ENCODE results near the gene KSR1.

DNA sequence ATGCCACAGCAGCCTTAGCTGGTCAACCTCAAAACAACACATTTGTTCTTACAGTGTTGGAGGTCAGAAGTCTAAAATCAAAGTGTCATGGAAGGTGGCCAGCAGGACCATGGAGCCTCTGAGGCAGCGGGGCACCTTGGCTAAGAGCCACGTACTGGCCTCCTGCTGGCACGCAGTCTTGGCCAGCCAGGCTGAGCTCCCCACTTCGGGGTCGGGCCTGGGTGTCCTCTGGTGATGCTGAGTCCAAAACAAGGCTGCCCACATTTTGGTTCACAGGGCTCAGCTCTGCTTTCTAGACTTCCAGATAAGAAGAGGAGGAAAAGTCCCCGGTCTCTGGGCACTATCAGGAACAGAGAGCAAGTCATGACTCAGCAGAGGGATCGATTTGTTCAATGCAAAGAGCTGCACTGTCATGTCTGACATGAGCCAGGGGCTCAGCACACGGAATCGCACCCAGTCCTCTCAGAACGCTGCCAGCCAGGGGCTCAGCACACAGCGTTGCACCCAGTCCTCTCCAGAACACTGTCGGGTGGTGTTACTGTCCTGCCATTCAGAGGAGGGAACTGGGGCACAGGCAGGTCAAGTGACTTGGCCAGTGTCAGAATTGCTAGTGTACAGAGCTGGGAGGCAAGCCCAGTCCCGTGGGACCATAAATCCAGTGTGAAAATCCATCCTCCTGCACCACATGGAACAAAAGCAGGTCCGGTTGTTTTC, 177.2 kb downstream of the KSR1 start:
- TF ChIP-seq, protein P1, sequence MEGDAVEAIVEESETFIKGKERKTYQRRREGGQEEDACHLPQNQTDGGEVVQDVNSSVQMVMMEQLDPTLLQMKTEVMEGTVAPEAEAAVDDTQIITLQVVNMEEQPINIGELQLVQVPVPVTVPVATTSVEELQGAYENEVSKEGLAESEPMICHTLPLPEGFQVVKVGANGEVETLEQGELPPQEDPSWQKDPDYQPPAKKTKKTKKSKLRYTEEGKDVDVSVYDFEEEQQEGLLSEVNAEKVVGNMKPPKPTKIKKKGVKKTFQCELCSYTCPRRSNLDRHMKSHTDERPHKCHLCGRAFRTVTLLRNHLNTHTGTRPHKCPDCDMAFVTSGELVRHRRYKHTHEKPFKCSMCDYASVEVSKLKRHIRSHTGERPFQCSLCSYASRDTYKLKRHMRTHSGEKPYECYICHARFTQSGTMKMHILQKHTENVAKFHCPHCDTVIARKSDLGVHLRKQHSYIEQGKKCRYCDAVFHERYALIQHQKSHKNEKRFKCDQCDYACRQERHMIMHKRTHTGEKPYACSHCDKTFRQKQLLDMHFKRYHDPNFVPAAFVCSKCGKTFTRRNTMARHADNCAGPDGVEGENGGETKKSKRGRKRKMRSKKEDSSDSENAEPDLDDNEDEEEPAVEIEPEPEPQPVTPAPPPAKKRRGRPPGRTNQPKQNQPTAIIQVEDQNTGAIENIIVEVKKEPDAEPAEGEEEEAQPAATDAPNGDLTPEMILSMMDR (IDR thresholded peaks at IDR 0.05) = no peak
- TF ChIP-seq POLR2A (IDR thresholded peaks at IDR 0.05) = no peak
